Activated CD8-positive, alpha-beta T cell treated with anti-CD3 and anti-CD28 coated beads for 36 hours (primary cell): ENCODE measurements around the gene ADAMTS4. TPM values are rescaled to one million over a fixed set of nuclear protein-coding genes. Genes with fewer than 3 reads are reported as not detected.

ENCODE experiments used
- ATAC-seq: fragments of 200-7000 bp; cut with Tn5 transposase; one replicate; pipeline ENCODE4 v1.10.0; 2021; ENCODE audit warnings: mild to moderate bottlenecking, moderate library complexity
- CTCF ChIA-PET: fragments of 350-600 bp; sonication (Branson Sonifier 250); formaldehyde crosslinking; loops from one replicate; lab custom pipeline; 2021; ENCODE audit warnings: antibody characterized with exemption; lab: Charles Lee
- POLR2A ChIA-PET: fragments of 350-600 bp; sonication (Branson Sonifier 250); formaldehyde crosslinking; loops from one replicate; lab custom pipeline; 2021; ENCODE audit warnings: antibody characterized with exemption; lab: Charles Lee
- DNase-seq: peaks from one replicate; pipeline ENCODE4 v3.0.0-alpha.2; 2020
- H3K27ac Mint-ChIP-seq: one replicate; pipeline ENCODE4 v1.8.0; 2021; ENCODE audit warnings: mild to moderate bottlenecking, mixed read lengths
- H3K27me3 Mint-ChIP-seq: one replicate; pipeline ENCODE4 v1.8.0; 2021; ENCODE audit warnings: mixed read lengths
- H3K36me3 Mint-ChIP-seq: one replicate; pipeline ENCODE4 v1.8.0; 2021; ENCODE audit warnings: low read depth, mixed read lengths
- H3K4me1 Mint-ChIP-seq: one replicate; pipeline ENCODE4 v1.8.0; 2021; ENCODE audit warnings: low read depth, mixed read lengths
- H3K4me3 Mint-ChIP-seq: one replicate; pipeline ENCODE4 v1.8.0; 2021; ENCODE audit warnings: mild to moderate bottlenecking, moderate library complexity, mixed read lengths
- H3K9me3 Mint-ChIP-seq: one replicate; pipeline ENCODE4 v1.8.0; 2021; ENCODE audit warnings: mixed read lengths
- intact Hi-C: fragments of 100-400 bp; cut with micrococcal nuclease; formaldehyde crosslinking; loops from one replicate; pipeline ENCODE4 v1.10.0; 2022
- total RNA-seq, 2 experiments: library from RNA; stranded (reverse); gene quantifications; one replicate each; pipeline ENCODE4 v1.2.3, GENCODE V29; 2021
- TF ChIP-seq, protein P1 (sequence below): fragments of 200-600 bp; IDR thresholded peaks from one replicate; pipeline ENCODE4 v1.8.0; 2022; ENCODE audit warnings: antibody characterized with exemption, mild to moderate bottlenecking

The ADAMTS4 gene
- total RNA-seq, 2 experiments from 2014 or later = 1.1 to 1.8 TPM

DNA sequence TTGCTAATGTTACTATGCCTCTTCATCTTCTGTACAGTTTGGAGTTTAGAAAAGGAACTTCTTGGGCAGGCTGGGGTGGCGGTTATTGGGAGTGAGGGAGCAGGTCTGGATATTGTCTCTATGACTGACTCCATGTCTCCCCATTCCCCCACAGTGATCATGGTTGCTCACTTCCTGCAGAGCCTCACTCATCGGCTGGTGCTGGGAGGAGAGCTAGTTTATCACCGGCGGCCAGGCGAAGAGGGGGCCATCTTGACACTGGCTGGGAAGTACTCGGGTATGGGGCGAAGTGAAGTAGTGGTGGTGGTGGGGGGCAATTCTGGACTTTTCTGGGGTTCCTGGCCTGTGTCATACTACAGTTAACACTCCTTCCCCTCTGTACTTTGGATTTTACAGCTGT lies 29.2 kb upstream of the ADAMTS4 start:
- CTCF ChIA-PET = interaction anchor here (0.6 to 15.8 kb wide), 14 partner anchors 9 to 156 kb away, joined by 3 to 306 read pairs (median 7); partner anchors contain the start of genes ADAMTS4, CFAP126, NDUFS2 and NR1I3
- TF ChIP-seq, protein P1, sequence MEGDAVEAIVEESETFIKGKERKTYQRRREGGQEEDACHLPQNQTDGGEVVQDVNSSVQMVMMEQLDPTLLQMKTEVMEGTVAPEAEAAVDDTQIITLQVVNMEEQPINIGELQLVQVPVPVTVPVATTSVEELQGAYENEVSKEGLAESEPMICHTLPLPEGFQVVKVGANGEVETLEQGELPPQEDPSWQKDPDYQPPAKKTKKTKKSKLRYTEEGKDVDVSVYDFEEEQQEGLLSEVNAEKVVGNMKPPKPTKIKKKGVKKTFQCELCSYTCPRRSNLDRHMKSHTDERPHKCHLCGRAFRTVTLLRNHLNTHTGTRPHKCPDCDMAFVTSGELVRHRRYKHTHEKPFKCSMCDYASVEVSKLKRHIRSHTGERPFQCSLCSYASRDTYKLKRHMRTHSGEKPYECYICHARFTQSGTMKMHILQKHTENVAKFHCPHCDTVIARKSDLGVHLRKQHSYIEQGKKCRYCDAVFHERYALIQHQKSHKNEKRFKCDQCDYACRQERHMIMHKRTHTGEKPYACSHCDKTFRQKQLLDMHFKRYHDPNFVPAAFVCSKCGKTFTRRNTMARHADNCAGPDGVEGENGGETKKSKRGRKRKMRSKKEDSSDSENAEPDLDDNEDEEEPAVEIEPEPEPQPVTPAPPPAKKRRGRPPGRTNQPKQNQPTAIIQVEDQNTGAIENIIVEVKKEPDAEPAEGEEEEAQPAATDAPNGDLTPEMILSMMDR = no peak
- Mint-ChIP-seq H3K4me1 (peaks cover 24% of the 10 kb centered on the region), H3K9me3 (no peaks in the 10 kb centered on the region), H3K36me3 (peaks cover 11% of the 10 kb centered on the region), H3K27ac (peak overlapping the region; percentile 5), H3K4me3 (no peak overlapping the region), H3K27me3 (no peaks in the 10 kb centered on the region)
- intact Hi-C loops = loop anchor here (5.0 kb wide), 1 partner anchor 64 kb away; no protein-coding TSS in a partner anchor
- no peak for DNase-seq
- POLR2A ChIA-PET = interaction anchor here (1.3 kb wide), 1 partner anchor 154 kb away, joined by 4 read pairs; no protein-coding TSS in a partner anchor
- ATAC-seq = no peak

DNA sequence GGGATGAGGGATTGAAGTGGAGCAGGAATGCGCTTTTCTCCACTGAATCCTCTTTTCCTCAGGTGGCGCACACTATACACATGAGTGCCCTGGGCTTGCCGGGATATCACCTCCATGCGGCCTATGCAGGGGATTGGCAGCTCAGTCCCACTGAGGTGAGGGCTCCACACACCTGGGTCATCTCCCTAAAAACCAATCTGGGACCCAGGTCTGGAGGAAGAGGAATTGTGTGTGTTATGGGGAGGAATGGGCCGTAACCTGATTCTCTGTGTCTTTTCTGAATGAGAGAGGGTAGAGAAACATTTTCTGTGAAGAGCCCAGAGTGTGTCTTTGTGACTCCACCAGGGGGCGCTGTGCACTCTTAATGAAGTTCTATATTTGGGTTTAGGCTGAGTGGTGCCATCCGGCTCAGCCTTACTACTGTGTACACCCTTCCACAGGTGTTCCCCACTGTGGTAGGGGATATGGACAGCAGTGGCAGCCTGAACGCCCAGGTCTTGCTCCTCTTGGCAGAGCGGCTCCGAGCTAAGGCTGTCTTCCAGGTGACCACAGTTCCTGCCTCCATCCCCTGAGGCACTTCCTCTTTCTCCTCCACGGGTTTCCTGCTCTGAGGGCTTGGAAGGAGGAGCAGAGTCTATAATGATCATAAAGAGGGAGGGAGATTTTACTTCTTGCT lies 28.5 kb upstream of the ADAMTS4 start:
- no peaks in the 10 kb centered on the region for H3K27me3 Mint-ChIP-seq
- intact Hi-C loops = loop anchor here (2.0 to 5.0 kb wide), 2 partner anchors 65 to 155 kb away; no protein-coding TSS in a partner anchor
- no peaks in the 10 kb centered on the region for H3K9me3 Mint-ChIP-seq
- peaks cover 24% of the 10 kb centered on the region for H3K4me1 Mint-ChIP-seq
- ChIA-PET POLR2A (interaction anchor here (0.6 to 9.4 kb wide), 10 partner anchors 11 to 173 kb away, joined by 3 to 82 read pairs (median 4); partner anchors contain the start of genes ADAMTS4 and NDUFS2), CTCF (interaction anchor here (0.6 to 15.8 kb wide), 26 partner anchors 9 to 162 kb away, joined by 3 to 306 read pairs (median 6); partner anchors contain the start of genes ADAMTS4, CFAP126, NDUFS2 and NR1I3)
- TF ChIP-seq, protein P1 = peak; percentile 96
- H3K27ac Mint-ChIP-seq = peak overlapping the region; percentile 95
- DNase-seq (peak; percentile 95), ATAC-seq (peak; percentile 43)
- peak overlapping the region; percentile 98 for H3K4me3 Mint-ChIP-seq
- H3K36me3 Mint-ChIP-seq = peaks cover 11% of the 10 kb centered on the region

DNA sequence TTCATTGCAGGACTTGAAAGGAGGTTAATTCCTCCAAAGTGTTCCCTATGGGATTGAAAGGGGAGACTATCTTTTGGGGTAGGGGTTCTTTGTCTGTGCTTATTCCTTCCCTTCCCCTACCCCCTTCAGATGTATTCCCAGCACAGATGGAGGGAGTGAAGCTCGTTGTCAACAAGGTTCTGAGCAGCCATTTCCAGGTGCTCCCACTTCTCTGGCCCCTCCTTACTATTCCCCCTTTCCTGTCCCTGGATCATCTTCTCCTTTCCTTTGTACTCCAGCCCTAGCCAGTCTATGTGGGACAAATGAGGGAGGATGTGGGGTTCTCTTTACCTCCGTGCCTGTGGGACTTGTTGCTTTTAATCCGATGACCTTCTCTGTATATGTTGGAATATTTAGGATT lies 27.9 kb upstream of the ADAMTS4 start:
- DNase-seq = no peak
- peaks cover 11% of the 10 kb centered on the region for H3K36me3 Mint-ChIP-seq
- H3K4me1 Mint-ChIP-seq = peaks cover 28% of the 10 kb centered on the region
- TF ChIP-seq, protein P1 = no peak
- intact Hi-C loops = loop anchor here (2.0 to 5.0 kb wide), 2 partner anchors 66 to 156 kb away; no protein-coding TSS in a partner anchor
- ATAC-seq = no peak
- no peaks in the 10 kb centered on the region for H3K27me3 Mint-ChIP-seq
- H3K4me3 Mint-ChIP-seq = peak overlapping the region; percentile 98
- peak overlapping the region; percentile 95 for H3K27ac Mint-ChIP-seq
- CTCF ChIA-PET = interaction anchor here (0.7 to 15.8 kb wide), 23 partner anchors 8 to 162 kb away, joined by 3 to 306 read pairs (median 10); partner anchors contain the start of genes ADAMTS4, CFAP126, NDUFS2 and NR1I3
- H3K9me3 Mint-ChIP-seq = no peaks in the 10 kb centered on the region
- POLR2A ChIA-PET = interaction anchor here (0.6 to 9.4 kb wide), 10 partner anchors 12 to 173 kb away, joined by 3 to 82 read pairs (median 4); partner anchors contain the start of genes ADAMTS4 and NDUFS2

- H3K9me3 Mint-ChIP-seq = no peaks in the 10 kb centered on the region
- H3K27ac Mint-ChIP-seq = peak overlapping the region; percentile 95
- peak overlapping the region; percentile 98 for H3K4me3 Mint-ChIP-seq
- TF ChIP-seq, protein P1 = no peak
- DNase-seq (no peak), ATAC-seq (no peak)
- no peaks in the 10 kb centered on the region for H3K27me3 Mint-ChIP-seq
- H3K4me1 Mint-ChIP-seq = peaks cover 29% of the 10 kb centered on the region
- ChIA-PET CTCF (interaction anchor here (0.6 to 15.8 kb wide), 37 partner anchors 10 to 214 kb away, joined by 3 to 306 read pairs (median 5); partner anchors contain the start of genes ADAMTS4, CFAP126, NDUFS2 and NR1I3), POLR2A (interaction anchor here (0.6 to 9.4 kb wide), 12 partner anchors 14 to 156 kb away, joined by 3 to 82 read pairs (median 4); partner anchors contain the start of genes ADAMTS4, B4GALT3, NDUFS2 and PPOX)
- intact Hi-C loops = loop anchor here (2.0 to 5.0 kb wide), 2 partner anchors 66 to 156 kb away; no protein-coding TSS in a partner anchor
- H3K36me3 Mint-ChIP-seq = peaks cover 11% of the 10 kb centered on the region
Measured at GRCh38 chr1:161226320-161226711, 27.5 kb upstream of the ADAMTS4 start.
